Measurements from ENCODE around the gene CENPT.

The CENPT gene

GRCh38 chr16:67877064-67877463, 29.6 kb upstream of the CENPT start:
- DNase-seq: no peak
- H3K36me3 ChIP-seq (ENCODE audit: control insufficient read depth, insufficient read depth, low read length): peaks cover 62% of the 10 kb centered on the region
- H3K9me3 ChIP-seq (ENCODE audit: control insufficient read depth, low read length): no peaks in the 10 kb centered on the region
- no peak overlapping the region for H3K27ac ChIP-seq (ENCODE audit: insufficient read depth, low read length, poor library complexity, severe bottlenecking)
- H3K4me3 ChIP-seq (ENCODE audit: insufficient read depth, low read depth, low read length, poor library complexity, severe bottlenecking): no peak overlapping the region
- no peaks in the 10 kb centered on the region for H3K27me3 ChIP-seq (replicated peaks; ENCODE audit: control insufficient read depth, insufficient read depth, low read length, poor library complexity, severe bottlenecking)
- H3K4me1 ChIP-seq (ENCODE audit: control insufficient read depth, insufficient read depth, low read length, poor library complexity, severe bottlenecking): peaks cover 32% of the 10 kb centered on the region

DNA sequence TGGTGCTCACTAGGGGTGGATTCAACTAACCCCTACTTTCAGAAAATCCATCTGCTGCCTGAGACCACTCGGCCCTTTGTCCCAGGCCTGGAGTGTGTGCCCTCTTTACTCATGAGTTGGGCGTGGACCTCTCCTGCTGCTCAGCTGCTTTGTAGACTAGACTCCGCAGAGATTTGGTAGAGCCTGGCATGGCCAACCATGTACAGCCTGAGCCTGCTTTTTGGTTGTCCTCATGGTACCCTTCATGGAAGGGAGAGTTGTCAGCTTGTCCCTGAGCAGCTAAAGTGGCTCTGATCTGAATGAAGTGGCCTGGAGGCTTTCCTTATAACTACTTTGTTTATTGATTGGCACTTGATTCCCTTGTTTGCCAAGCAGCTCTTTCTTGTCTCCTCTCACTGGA, 26.9 kb upstream of the CENPT start:
- DNase-seq: no peak
- no peaks in the 10 kb centered on the region for H3K27me3 ChIP-seq (replicated peaks; ENCODE audit: control insufficient read depth, insufficient read depth, low read length, poor library complexity, severe bottlenecking)
- peak overlapping the region; percentile 89 for H3K4me3 ChIP-seq (ENCODE audit: insufficient read depth, low read depth, low read length, poor library complexity, severe bottlenecking)
- H3K4me1 ChIP-seq (ENCODE audit: control insufficient read depth, insufficient read depth, low read length, poor library complexity, severe bottlenecking): peaks cover 32% of the 10 kb centered on the region
- H3K9me3 ChIP-seq (ENCODE audit: control insufficient read depth, low read length): no peaks in the 10 kb centered on the region
- H3K36me3 ChIP-seq (ENCODE audit: control insufficient read depth, insufficient read depth, low read length): peaks cover 40% of the 10 kb centered on the region
- peak overlapping the region; percentile 5 for H3K27ac ChIP-seq (ENCODE audit: insufficient read depth, low read length, poor library complexity, severe bottlenecking)

DNA sequence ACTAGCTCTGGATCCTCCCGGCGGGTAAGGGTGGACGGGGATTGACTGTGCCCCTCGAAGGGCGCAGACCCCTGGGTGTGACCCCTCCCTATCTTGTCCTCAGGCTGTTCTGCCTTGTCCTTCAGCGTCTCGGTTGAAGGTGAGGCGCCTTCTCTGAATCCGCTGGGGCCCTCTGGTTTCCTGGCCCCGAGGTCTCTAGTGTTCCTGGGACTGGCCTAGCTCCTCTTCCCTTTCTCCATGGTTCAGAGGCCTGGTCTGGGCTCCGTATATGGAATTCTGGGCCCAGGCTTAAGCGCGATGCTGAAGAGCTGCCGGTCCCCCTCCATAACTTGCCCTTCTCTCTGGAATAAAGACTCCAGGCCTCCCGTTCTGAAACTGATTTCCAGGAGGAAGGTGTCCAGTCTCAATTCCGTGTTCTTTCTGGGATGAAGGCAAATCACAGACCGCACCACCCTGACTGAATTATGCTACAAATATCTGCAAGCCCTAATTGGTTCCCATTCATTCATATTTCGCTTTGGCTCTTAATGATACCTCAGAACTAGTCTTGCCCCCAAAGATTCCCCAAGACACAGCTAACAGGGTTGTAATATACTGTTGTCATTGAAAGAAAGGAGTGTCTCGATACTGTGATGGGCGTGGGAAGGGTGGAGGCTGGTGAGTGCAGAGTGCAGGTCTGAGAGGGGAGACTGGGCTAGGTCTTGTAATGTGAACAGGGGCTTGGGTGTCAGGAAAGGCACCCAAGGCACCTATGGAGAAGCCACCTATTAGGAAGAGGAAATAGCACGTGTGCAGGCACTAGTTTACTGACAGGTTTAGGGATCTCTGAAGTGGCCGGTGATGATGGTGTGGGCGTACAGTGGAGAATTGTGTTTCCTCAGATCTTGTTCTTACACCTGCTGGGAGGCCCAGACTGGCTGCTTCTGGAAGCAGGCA, 26.2 kb upstream of the CENPT start:
- Histone ChIP-seq H3K27me3 (replicated peaks; ENCODE audit: control insufficient read depth, insufficient read depth, low read length, poor library complexity, severe bottlenecking) (no peaks in the 10 kb centered on the region), H3K4me1 (ENCODE audit: control insufficient read depth, insufficient read depth, low read length, poor library complexity, severe bottlenecking) (peaks cover 32% of the 10 kb centered on the region), H3K9me3 (ENCODE audit: control insufficient read depth, low read length) (no peaks in the 10 kb centered on the region), H3K27ac (ENCODE audit: insufficient read depth, low read length, poor library complexity, severe bottlenecking) (peak overlapping the region; percentile 82), H3K4me3 (ENCODE audit: insufficient read depth, low read depth, low read length, poor library complexity, severe bottlenecking) (peak overlapping the region; percentile 89), H3K36me3 (ENCODE audit: control insufficient read depth, insufficient read depth, low read length) (peaks cover 37% of the 10 kb centered on the region)
- DNase-seq: no peak

DNA sequence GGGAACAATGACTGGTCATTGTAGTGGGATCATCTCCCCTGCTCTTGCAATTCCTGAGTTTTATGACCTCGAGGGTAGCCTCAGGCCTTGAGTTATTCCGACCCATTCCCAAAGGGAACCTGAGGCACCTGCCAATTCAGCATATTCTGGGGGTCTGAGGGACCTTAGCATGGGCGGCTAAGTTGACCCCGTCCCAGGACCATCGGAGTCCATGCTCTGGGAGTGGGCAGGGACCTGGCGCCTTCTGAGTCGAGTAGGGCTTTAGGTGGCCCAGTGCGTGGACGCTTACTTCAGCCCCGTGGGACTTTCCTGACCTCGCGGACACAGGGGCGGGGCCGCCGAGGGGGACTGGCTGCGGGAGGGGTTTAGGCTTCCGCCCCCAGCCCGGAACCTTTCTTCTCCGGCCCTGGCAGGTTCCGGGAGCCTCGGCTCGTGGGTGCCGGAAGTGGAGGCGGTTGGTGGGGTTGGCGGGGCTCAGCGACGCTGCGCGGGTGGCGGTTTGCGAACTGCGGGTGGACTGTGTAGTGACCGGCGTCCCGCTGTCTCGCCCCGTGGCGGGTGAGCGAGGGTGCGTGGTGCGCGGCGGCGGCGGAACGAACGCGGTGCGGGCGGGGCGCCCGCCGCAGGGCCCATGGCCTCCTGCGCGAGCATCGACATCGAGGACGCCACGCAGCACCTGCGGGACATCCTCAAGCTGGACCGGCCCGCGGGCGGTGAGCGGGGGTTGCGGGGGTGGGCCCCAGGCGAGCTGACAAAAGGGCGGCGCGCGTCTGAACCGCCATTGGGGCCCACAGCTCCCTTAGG, 25.3 kb upstream of the CENPT start, which contains the start of gene EDC4:
Gene EDC4, plus strand, starts transcription at position 422 of the 804 bp plus-strand sequence. Its CDS starts 210 bp downstream, at position 632.
- no peaks in the 10 kb centered on the region for H3K9me3 ChIP-seq (ENCODE audit: control insufficient read depth, low read length)
- H3K36me3 ChIP-seq (ENCODE audit: control insufficient read depth, insufficient read depth, low read length): peaks cover 36% of the 10 kb centered on the region
- no peaks in the 10 kb centered on the region for H3K27me3 ChIP-seq (replicated peaks; ENCODE audit: control insufficient read depth, insufficient read depth, low read length, poor library complexity, severe bottlenecking)
- H3K4me3 ChIP-seq (ENCODE audit: insufficient read depth, low read depth, low read length, poor library complexity, severe bottlenecking): peak within 1 kb of the TSS; percentile 89
- DNase-seq: peak; percentile 74 to 82 (median 77)
- H3K4me1 ChIP-seq (ENCODE audit: control insufficient read depth, insufficient read depth, low read length, poor library complexity, severe bottlenecking): peaks cover 32% of the 10 kb centered on the region
- H3K27ac ChIP-seq (ENCODE audit: insufficient read depth, low read length, poor library complexity, severe bottlenecking): peak within 1 kb of the TSS; percentile 82

- Histone ChIP-seq H3K27ac (ENCODE audit: insufficient read depth, low read length, poor library complexity, severe bottlenecking) (peak overlapping the region; percentile 82), H3K27me3 (replicated peaks; ENCODE audit: control insufficient read depth, insufficient read depth, low read length, poor library complexity, severe bottlenecking) (no peaks in the 10 kb centered on the region), H3K4me1 (ENCODE audit: control insufficient read depth, insufficient read depth, low read length, poor library complexity, severe bottlenecking) (peaks cover 32% of the 10 kb centered on the region), H3K36me3 (ENCODE audit: control insufficient read depth, insufficient read depth, low read length) (peaks cover 32% of the 10 kb centered on the region), H3K9me3 (ENCODE audit: control insufficient read depth, low read length) (no peaks in the 10 kb centered on the region), H3K4me3 (ENCODE audit: insufficient read depth, low read depth, low read length, poor library complexity, severe bottlenecking) (peak overlapping the region; percentile 89)
- DNase-seq: no peak
These were observed 24.7 kb upstream of the CENPT start for GRCh38 chr16:67872131-67872630.

DNA sequence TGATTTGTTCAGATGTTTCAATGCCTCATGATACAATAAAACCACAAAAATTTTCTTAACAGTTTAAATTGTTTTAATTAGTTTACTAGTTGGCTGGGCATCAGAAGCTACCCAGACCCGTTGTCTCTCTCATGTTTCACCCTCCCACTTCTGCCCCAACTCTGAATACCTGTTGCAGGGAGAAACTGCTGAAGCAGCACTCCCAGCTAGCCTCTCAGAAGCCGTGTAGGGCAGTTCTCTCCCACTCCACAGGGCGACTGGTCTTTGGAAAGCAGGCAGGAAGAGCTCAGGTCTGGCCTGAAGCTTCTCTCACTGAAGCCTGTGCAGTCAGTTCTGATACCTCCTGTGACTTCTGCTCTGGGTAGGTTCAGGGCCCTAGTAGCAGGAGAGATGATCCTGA, 23.8 kb upstream of the CENPT start:
- no peak overlapping the region for H3K4me3 ChIP-seq (ENCODE audit: insufficient read depth, low read depth, low read length, poor library complexity, severe bottlenecking)
- no peaks in the 10 kb centered on the region for H3K9me3 ChIP-seq (ENCODE audit: control insufficient read depth, low read length)
- H3K4me1 ChIP-seq (ENCODE audit: control insufficient read depth, insufficient read depth, low read length, poor library complexity, severe bottlenecking): peaks cover 27% of the 10 kb centered on the region
- H3K36me3 ChIP-seq (ENCODE audit: control insufficient read depth, insufficient read depth, low read length): peaks cover 23% of the 10 kb centered on the region
- no peak overlapping the region for H3K27ac ChIP-seq (ENCODE audit: insufficient read depth, low read length, poor library complexity, severe bottlenecking)
- H3K27me3 ChIP-seq (replicated peaks; ENCODE audit: control insufficient read depth, insufficient read depth, low read length, poor library complexity, severe bottlenecking): no peaks in the 10 kb centered on the region
- no peak for DNase-seq

- peaks cover 16% of the 10 kb centered on the region for H3K4me1 ChIP-seq (ENCODE audit: control insufficient read depth, insufficient read depth, low read length, poor library complexity, severe bottlenecking)
- no peak for DNase-seq
- H3K9me3 ChIP-seq (ENCODE audit: control insufficient read depth, low read length): no peaks in the 10 kb centered on the region
- H3K27me3 ChIP-seq (replicated peaks; ENCODE audit: control insufficient read depth, insufficient read depth, low read length, poor library complexity, severe bottlenecking): no peaks in the 10 kb centered on the region
- H3K27ac ChIP-seq (ENCODE audit: insufficient read depth, low read length, poor library complexity, severe bottlenecking): no peak overlapping the region
- no peak overlapping the region for H3K4me3 ChIP-seq (ENCODE audit: insufficient read depth, low read depth, low read length, poor library complexity, severe bottlenecking)
- H3K36me3 ChIP-seq (ENCODE audit: control insufficient read depth, insufficient read depth, low read length): peaks cover 28% of the 10 kb centered on the region
These were observed 22.2 kb upstream of the CENPT start for GRCh38 chr16:67869653-67870052.

DNA sequence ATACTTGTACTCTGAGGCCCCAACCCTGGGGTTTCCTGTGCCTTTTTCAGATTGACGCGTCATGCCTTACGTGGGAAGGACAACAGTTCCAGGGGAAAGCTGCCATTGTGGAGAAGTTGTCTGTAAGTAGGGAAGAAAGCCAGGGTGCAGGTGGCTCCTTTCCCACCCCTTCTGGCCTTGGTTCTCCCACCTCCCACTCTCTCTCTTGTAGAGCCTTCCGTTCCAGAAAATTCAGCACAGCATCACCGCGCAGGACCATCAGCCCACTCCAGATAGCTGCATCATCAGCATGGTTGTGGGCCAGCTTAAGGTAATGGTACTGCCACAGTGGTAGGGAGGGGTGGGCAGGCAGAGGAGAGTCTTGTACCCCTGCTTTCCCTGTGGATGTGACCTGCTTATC, 20.8 kb upstream of the CENPT start:
- no peak overlapping the region for H3K4me3 ChIP-seq (ENCODE audit: insufficient read depth, low read depth, low read length, poor library complexity, severe bottlenecking)
- H3K27me3 ChIP-seq (replicated peaks; ENCODE audit: control insufficient read depth, insufficient read depth, low read length, poor library complexity, severe bottlenecking): no peaks in the 10 kb centered on the region
- no peak overlapping the region for H3K27ac ChIP-seq (ENCODE audit: insufficient read depth, low read length, poor library complexity, severe bottlenecking)
- H3K36me3 ChIP-seq (ENCODE audit: control insufficient read depth, insufficient read depth, low read length): peaks cover 28% of the 10 kb centered on the region
- no peaks in the 10 kb centered on the region for H3K9me3 ChIP-seq (ENCODE audit: control insufficient read depth, low read length)
- peaks cover 4% of the 10 kb centered on the region for H3K4me1 ChIP-seq (ENCODE audit: control insufficient read depth, insufficient read depth, low read length, poor library complexity, severe bottlenecking)
- no peak for DNase-seq

GRCh38 chr16:67865318-67865717, 17.8 kb upstream of the CENPT start:
- H3K27ac ChIP-seq (ENCODE audit: insufficient read depth, low read length, poor library complexity, severe bottlenecking): no peak overlapping the region
- H3K27me3 ChIP-seq (replicated peaks; ENCODE audit: control insufficient read depth, insufficient read depth, low read length, poor library complexity, severe bottlenecking): no peaks in the 10 kb centered on the region
- H3K4me3 ChIP-seq (ENCODE audit: insufficient read depth, low read depth, low read length, poor library complexity, severe bottlenecking): no peak overlapping the region
- no peaks in the 10 kb centered on the region for H3K4me1 ChIP-seq (ENCODE audit: control insufficient read depth, insufficient read depth, low read length, poor library complexity, severe bottlenecking)
- H3K9me3 ChIP-seq (ENCODE audit: control insufficient read depth, low read length): no peaks in the 10 kb centered on the region
- H3K36me3 ChIP-seq (ENCODE audit: control insufficient read depth, insufficient read depth, low read length): peaks cover 33% of the 10 kb centered on the region
- no peak for DNase-seq
